K562 (cell line): ENCODE data around the gene IFT122.

Experiments used
- ARID1B ChIP-seq: fragments of 450-650 bp; IDR thresholded peaks from 2 replicates; pipeline ENCODE4 v1.6.1; 2016; ENCODE audit warnings: antibody characterized with exemption, mild to moderate bottlenecking, inconsistent platforms
- BRCA1 ChIP-seq, 2 experiments: fragments of 450-650 bp in 1 of 2; sonication (generic) in 1 of 2; formaldehyde crosslinking in 1 of 2; IDR thresholded peaks; 2 replicates each; pipeline versions ENCODE4 v1.5.0 to v1.6.1; 2017 to 2020; ENCODE audit warnings: mild to moderate bottlenecking in 1 of 2, missing genetic modification reagents in 1 of 2
- CTCF ChIP-seq, 3 experiments: IDR thresholded peaks in 2 of 3; conservative IDR thresholded peaks in 1 of 3; 2 replicates each; pipeline ENCODE4 v1.5.1; 2011 to 2012; ENCODE audit warnings: low read length in 3 of 3, mild to moderate bottlenecking in 3 of 3, control low read depth in 2 of 3, improper control_type of control experiment in 1 of 3, inconsistent platforms in 1 of 3, low read depth in 1 of 3, mixed read lengths in 1 of 3, moderate library complexity in 1 of 3; ENCODE audit not compliant: insufficient read depth in 2 of 3
- ERF ChIP-seq: fragments of 450-650 bp; formaldehyde crosslinking; IDR thresholded peaks from 2 replicates; pipeline ENCODE4 v1.4.0; 2020; ENCODE audit warnings: mild to moderate bottlenecking, mixed read lengths
- FOXP4 ChIP-seq: sonication (generic); formaldehyde crosslinking; IDR thresholded peaks from 2 replicates; pipeline ENCODE4 v1.8.0; 2022; ENCODE audit warnings: mild to moderate bottlenecking, missing genetic modification reagents, borderline replicate concordance
- RFX5 ChIP-seq: IDR thresholded peaks from 2 replicates; pipeline ENCODE4 v1.6.1; 2011; ENCODE audit warnings: low read depth, mild to moderate bottlenecking, improper control_type of control experiment, low read length
- SMC3 ChIP-seq: conservative IDR thresholded peaks from 2 replicates; pipeline ENCODE4 v1.6.1; 2011; ENCODE audit warnings: low read depth, low read length, improper control_type of control experiment; ENCODE audit not compliant: insufficient read depth
- SRSF7 ChIP-seq: fragments of 200-400 bp; formaldehyde crosslinking; optimal IDR thresholded peaks from 2 replicates; pipeline ENCODE3; 2017; ENCODE audit warnings: mild to moderate bottlenecking, low read depth, low read length
- ZNF12 ChIP-seq: sonication (generic); formaldehyde crosslinking; IDR thresholded peaks from 2 replicates; pipeline ENCODE4 v1.4.0; 2020; ENCODE audit warnings: mild to moderate bottlenecking, missing genetic modification reagents
- ZNF121 ChIP-seq: sonication (generic); formaldehyde crosslinking; conservative IDR thresholded peaks from 2 replicates; pipeline ENCODE4 v1.8.0; 2022; ENCODE audit warnings: missing genetic modification reagents
- ZNF518B ChIP-seq: fragments of 250-450 bp; sonication (Bioruptor Pico); IDR thresholded peaks from 2 replicates; pipeline ENCODE4 v1.5.0; 2021; ENCODE audit warnings: mild to moderate bottlenecking, moderate library complexity
- ZNF77 ChIP-seq: fragments of 250-450 bp; sonication (Bioruptor Pico); IDR thresholded peaks from 2 replicates; pipeline ENCODE4 v1.5.0; 2020

- TF ChIP-seq ZNF12 (CRISPR knock-in tag) (no peak), SRSF7 (no peak), RFX5 (no peak), ZNF121 (CRISPR knock-in tag) (no peak), BRCA1 (IDR thresholded peaks at IDR 0.05) (no peak), BRCA1 (CRISPR knock-in tag; IDR thresholded peaks at IDR 0.05) (no peak), FOXP4 (CRISPR knock-in tag) (no peak), ZNF77 (CRISPR knock-in tag) (no peak), ARID1B (no peak), ZNF518B (CRISPR knock-in tag) (no peak), SMC3 (no peak), ERF (CRISPR knock-in tag) (no peak), CTCF (IDR thresholded peaks at IDR 0.05 in 2 of 3, conservative IDR thresholded peaks at IDR 0.05 in 1 of 3; ENCODE audit: insufficient read depth in 2 of 3, low read depth in 1 of 3, low read length in 3 of 3) (no peak)
These were observed 23.1 kb downstream of the IFT122 start for GRCh38 chr3:129463094-129463493.
